NCI-H2029 treated with DMSO at 0.1 percent for 48 hours (cell line): ENCODE data around the gene DDIAS.
A peak's percentile ranks its signal among the peaks of the same experiment; 100 is the strongest.
"Not testable (repeated sequence)": the region's sequence is repeated elsewhere in the genome, so short reads cannot be mapped to it uniquely, and the experiment has no call there.

ENCODE experiments used
- DNase-seq: peaks from one replicate; lab custom pipeline; 2025; lab: John Stamatoyannopoulos, UW

Gene DDIAS, protein sequence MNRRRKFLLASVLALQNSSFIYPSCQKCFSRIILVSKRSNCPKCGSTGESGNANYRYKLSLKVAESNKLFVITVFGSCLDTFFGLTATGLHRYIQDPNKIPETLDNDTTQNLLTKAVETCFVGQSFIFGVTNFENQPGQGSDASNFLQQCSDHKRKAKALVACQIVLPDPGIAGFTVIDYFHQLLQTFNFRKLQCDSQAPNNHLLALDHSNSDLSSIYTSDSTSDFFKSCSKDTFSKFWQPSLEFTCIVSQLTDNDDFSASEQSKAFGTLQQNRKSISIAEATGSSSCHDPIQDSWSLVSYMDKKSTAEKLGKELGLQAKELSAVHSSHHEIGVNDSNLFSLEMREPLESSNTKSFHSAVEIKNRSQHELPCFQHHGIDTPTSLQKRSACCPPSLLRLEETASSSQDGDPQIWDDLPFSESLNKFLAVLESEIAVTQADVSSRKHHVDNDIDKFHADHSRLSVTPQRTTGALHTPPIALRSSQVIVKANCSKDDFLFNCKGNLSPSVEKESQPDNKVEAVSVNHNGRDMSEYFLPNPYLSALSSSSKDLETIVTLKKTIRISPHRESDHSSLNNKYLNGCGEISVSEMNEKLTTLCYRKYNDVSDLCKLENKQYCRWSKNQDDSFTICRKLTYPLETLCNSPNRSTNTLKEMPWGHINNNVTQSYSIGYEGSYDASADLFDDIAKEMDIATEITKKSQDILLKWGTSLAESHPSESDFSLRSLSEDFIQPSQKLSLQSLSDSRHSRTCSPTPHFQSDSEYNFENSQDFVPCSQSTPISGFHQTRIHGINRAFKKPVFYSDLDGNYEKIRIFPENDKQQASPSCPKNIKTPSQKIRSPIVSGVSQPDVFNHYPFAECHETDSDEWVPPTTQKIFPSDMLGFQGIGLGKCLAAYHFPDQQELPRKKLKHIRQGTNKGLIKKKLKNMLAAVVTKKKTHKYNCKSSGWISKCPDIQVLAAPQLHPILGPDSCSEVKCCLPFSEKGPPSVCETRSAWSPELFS

DNA sequence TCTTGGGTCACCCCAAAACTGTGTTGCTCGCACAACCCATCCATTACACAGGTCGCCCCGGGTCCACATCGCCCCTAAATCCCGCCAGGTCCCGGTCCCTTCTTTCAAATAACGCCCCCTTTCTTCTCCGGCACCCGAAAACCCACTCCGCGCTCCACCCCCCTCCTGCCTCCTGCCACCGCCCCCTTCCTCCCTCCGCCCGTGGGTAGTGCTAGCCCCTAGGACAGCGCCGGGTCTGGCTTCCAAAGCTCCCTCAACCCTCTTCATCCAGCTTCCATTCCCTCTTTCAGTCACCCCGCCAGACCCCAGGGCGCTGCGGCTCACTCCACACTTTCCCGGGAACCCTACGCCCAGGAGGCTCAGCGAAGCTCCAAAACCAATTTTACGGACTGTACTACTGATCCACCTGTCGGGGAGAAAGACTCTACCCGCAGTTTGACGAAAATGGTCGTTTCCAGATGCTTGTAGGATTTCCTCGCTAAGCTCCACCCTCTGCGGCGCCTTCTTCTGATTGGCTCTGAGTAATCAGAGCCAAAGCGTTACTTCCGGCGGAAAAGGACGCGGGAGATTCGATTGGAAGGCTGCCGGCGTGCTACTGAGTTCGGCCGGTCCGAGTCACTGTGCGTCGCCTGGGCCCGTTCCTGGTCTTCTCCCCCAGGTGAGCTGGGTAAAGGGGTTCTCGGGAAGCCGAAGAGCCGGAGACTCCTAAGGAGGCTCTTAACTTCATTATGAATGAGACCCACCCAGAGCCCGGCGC, at the start of gene DDIAS:
Gene DDIAS, plus strand, starts transcription at position 572 of the 757 bp plus-strand sequence. CDS start 13,003 bp downstream, outside the sequence.
- peak; percentile 96 for DNase-seq

DNA sequence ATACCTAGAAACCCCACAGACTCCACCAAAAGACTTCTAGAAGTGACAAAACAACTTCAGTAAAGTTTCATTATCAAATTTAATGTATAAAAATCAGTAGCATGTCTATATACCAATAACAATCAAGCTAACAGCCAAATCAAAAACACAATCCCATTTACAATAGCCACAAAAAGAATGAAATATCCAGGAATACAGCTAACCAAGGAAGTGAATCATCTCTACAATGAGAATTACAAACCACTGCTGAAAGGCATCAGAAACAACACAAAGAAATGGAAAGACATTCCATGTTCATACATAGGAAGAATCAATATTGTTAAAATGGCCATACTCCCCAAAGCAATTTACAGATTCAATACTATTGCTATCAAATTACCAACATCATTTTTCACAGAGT, 47.3 kb upstream of the DDIAS start:
- no peak for DNase-seq

- DNase-seq = not testable (repeated sequence)
These were observed 46.6 kb upstream of the DDIAS start for GRCh38 chr11:82854916-82855315.

DNA sequence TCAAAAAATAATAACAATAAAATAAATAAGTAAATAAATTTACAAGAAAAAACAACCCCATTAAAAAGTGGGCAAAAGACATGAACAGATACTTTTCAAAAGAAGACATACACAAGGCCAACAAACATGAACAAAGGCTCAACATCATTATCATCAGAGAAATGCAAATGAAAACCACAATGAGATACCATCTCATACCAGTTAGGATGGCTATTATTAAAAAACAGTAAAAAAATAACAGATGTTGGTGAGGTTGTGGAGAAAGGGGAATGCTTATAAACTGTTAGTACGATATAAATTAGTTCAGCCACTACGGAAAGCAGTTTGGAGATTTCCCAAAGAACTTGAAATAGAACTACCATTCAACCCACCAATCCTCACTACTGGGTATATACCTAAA, 45.9 kb upstream of the DDIAS start:
- no peak for DNase-seq

- no peak for DNase-seq
These were observed 44.4 kb upstream of the DDIAS start for GRCh38 chr11:82857145-82857544.

DNA sequence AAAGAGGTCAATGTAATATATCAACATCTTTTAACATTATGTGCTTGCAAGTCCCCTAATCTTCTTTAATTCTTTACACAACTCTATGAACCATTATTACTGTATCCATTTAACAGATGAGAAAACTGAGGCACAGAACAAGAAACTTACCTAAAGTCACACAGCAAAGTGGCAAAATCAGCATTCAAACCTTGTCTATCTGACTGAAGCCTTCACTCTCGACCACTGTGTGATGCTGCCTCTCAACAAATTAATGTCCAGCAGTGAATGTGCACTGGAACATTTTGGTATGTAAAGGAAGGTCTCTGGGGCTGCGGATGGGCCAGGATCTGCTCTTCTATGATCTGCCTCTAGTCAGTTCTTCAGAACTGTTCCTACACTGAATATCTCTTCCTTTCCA, 43.4 kb upstream of the DDIAS start:
- no peak for DNase-seq

DNA sequence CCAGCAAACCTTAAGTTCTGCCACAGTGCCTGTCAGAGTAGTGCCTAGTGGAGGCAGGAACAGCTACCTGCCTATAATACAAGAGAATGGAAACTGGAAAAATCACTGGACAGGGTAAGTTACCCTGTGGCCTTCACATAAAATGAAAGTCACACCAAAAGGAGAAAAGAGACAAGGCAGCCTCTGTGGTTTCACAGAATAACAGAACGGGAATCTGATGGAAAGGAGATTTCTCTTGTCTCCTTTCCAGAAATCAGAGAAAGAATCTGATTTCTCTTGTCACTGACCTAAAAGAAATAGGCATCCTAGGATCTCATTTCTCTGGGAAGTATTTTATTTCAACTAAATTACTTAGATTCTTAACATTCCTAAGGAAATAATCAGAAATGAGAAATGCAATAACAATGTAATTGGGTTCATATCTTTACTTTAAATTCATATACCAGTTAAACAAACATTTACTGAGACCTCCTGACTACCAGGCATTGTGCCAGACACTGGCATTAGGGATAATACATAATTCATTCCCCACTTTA, 42.9 kb upstream of the DDIAS start:
- DNase-seq = no peak

GRCh38 chr11:82859750-82860149, 41.8 kb upstream of the DDIAS start:
- DNase-seq = no peak

DNA sequence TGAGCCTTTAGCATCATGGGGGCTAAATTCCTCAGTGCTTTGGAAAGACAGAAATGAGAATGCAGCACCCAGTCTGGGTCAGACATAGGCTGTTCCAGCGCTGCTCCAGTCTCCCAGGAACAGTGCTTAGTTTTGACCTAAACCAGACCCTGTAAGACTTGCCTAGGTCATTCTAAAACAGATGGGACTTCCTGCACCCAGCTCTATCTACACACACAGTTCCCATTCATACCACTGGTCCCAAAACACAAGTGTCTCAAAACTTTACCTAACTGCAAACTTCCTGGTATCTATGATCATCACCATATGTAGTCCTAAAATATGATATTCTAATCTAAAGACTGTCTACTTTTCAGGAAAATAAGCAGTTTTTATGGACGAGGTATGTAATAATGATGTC, 39.2 kb upstream of the DDIAS start:
- DNase-seq = no peak

DNA sequence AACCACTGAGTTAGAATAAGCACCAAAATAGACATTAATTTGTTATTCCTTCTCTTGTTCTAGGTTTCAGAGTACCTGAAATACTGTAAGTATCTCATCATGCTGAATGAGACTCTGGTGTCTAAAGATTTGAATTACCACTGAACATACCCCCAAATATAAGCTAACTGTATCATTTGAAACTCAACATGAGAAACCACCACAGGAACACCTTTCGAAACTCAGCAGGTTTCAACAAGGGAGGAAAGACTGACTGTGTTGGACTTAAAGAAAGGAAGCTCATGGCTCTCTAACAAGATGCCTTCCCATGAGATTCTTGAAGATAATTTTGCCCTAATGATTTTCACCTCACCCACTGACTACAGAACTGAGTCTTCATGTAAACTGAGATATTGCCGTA, 38.3 kb upstream of the DDIAS start:
- no peak for DNase-seq

GRCh38 chr11:82864268-82864667, 37.3 kb upstream of the DDIAS start:
- no peak for DNase-seq

- no peak for DNase-seq
These were observed 35.7 kb upstream of the DDIAS start for GRCh38 chr11:82865841-82866240.

- peak; percentile 53 for DNase-seq
These were observed 33.9 kb upstream of the DDIAS start for GRCh38 chr11:82867495-82868082.

DNA sequence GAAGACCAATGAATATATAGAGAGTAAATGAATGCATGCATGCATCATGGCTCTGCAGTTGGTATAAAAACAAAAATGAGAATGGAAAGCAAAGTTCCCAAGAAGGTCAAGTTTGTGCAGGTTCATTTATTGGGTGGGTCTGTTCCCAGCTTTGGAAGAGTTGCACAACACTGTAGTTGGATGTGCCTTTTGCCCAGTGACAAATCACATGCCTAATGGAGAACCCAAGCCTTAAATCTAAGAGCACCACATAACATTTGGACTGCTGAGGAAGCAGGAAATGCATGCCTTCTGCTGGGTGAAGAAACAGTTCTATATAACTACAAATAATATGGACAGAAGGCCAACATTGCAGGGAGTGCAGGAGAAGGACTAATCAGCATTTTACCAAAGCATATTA, 31.9 kb upstream of the DDIAS start:
- DNase-seq = no peak

DNA sequence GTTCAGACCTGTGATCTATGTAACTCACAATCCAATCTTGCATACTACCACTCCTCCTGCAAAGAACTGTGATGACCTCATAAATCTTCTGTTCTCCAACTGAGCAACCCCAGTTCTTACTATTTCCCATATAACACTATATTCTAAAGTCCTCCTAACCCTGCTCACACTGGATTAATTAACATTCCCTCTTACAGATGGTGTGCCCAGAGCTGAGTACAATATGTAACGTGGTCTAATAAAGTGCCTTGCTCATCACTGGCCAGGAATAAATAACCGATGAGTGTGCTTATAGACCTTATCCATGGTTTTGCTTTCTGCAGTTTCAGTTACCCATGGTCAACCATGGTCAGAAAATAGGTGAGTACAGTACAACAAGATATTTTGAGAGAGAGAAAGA, 29.9 kb upstream of the DDIAS start:
- no peak for DNase-seq

GRCh38 chr11:82872377-82873150, 29.0 kb upstream of the DDIAS start:
- no peak for DNase-seq

GRCh38 chr11:82873919-82874333, 27.6 kb upstream of the DDIAS start:
- no peak for DNase-seq

- DNase-seq = no peak
These were observed 26.7 kb upstream of the DDIAS start for GRCh38 chr11:82874646-82875523.

GRCh38 chr11:82883853-82884252, 17.7 kb upstream of the DDIAS start:
- DNase-seq = no peak
